Measurements from ENCODE around the gene LIPG.

GRCh38 chr18:49515516-49515915 is 46.3 kb upstream of the LIPG start:
- no peak for TF ChIP-seq CTCF (IDR thresholded peaks at IDR 0.05)
- TF ChIP-seq POLR2A (IDR thresholded peaks at IDR 0.05), result no peak

Data from esophagus squamous epithelium (tissue), 4 donors.